D341Med (cell line): ENCODE data around the gene ENKD1.

Experiments
- DNase-seq: peaks from one replicate; pipeline ENCODE4 v3.0.0; 2012; ENCODE audit warnings: low spot score

ENKD1 gene

GRCh38 chr16:67649494-67649931 lies 17.0 kb downstream of the ENKD1 start:
- no peak for DNase-seq

DNA sequence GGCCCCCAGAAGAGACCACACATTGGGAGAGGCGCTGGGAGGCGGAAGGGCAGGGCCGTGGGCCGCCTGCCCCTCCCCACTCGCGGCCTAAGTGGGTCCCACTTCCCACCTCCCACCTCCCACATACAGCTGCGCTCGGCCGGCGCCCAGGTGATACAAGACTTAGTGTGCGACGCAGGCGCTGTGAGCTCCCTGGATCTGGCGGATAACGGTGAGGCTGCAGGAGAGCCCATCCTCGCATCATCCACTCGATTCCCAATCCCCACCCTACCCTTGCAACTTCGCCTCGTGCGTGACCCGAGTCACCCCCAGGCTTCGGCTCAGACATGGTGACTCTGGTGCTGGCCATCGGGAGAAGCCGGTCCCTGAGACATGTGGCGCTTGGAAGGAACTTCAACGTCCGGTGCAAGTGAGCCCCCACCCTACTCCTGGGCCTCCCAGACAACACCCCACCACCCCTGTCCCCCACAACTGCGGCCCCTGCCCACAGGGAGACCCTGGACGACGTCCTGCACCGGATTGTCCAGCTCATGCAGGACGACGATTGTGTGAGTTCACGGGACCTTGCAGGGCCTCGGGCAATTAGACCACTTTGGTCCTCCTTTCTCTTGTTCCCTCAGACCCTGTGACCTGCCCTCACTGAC lies 17.7 kb downstream of the ENKD1 start:
- DNase-seq = no peak

DNA sequence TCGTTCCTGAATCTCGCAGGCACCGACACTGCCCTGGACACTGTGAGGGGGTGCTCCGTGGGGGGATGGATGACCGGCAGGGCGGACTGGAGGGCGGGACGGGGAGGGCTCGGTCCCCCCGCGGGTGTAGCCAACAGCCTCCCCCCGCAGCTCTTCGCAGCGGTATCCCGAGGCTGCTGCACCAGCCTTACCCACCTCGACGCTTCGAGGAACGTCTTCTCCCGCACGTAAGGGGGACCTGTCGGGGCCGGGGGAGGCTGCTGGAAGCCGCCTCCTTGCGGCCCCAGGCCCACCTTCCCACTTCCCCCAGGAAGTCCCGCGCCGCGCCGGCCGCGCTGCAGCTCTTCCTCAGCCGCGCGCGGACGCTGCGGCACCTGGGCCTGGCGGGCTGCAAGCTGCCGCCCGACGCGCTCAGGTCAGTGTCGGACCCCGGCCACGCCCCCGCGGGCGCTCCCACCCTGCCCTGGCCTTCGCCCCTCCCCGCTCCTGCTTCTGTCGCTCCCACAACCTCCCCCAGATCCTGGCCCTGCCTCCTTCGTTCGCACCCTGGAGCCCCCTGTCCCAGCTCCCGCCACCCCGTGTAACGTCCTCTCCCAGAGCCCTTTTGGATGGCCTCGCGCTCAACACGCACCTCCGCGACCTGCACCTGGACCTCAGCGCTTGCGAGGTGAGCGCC lies 18.3 kb downstream of the ENKD1 start:
- no peak for DNase-seq

DNA sequence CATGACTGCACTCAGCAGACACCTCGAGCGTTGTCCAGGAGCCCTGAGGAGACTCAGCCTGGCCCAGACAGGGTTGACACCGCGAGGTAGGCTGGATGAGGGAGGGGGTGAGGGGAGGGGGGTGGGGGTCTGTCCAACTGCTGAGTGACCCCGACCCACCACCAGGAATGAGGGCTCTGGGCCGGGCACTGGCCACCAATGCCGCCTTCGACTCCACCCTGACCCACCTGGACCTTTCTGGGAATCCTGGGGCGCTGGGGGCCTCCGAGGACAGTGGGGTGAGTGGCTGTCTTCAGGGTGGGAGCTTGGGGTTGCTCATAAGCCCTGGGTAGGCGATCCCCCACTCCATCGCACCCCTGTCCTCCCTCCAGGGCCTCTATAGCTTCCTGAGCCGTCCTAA lies 18.9 kb downstream of the ENKD1 start:
- DNase-seq = no peak

DNA sequence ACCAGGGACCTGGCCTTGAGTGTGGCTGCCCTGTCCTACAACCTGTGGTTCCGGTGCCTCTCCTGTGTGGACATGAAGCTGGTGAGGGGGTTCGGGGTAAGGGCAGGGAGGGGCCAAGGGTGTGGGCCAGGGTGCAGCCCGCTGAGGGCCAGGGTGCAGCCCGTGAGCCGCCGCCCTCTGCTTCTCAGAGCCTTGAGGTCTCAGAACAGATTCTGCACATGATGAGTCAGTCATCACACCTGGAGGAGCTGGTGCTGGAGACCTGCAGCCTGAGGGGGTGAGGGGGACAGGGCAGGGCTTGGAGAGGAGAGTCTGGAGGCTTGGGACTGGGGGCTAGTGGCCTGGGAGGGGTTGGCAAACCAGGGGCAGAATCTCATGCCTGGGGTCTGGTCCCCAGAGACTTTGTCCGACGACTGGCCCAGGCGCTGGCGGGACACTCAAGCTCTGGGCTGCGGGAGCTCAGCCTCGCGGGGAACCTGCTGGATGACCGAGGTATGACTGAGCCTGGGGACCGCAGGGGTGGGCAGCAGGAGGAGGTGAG lies 19.4 kb downstream of the ENKD1 start:
- no peak for DNase-seq

DNA sequence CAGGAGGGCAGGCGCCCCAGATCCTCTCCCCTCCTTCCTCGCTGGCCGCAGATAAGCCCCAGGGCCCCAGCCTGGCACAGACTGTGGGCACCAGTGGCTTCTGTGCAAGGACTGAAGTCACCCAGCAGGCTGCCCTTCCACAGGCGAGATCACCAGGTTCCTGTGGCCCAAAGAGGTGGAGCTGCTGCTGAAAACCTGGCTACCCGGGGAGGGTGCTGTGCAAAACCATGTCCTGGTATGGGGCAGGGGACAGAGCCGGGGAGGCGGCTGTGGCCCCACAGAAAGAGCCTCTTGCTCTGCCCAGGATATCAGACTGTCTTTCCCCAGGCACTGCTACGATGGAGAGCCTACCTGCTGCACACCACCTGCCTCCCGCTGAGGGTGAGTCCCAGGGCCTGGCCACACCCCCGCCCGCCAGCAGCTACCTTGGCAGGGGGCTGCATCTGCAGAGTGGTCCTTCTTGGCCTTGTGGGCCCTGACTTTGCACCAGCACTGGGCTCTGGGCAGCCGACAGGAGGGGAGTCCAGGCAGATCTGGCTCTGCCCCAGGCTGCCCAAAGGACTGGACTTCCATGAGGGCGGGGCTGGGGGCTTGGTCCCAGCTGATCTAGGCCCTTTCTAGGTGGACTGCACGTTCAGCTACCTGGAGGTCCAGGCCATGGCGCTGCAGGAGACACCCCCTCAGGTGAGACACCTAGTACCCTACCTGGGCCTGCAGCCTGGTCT lies 21.0 kb downstream of the ENKD1 start:
- no peak for DNase-seq

DNA sequence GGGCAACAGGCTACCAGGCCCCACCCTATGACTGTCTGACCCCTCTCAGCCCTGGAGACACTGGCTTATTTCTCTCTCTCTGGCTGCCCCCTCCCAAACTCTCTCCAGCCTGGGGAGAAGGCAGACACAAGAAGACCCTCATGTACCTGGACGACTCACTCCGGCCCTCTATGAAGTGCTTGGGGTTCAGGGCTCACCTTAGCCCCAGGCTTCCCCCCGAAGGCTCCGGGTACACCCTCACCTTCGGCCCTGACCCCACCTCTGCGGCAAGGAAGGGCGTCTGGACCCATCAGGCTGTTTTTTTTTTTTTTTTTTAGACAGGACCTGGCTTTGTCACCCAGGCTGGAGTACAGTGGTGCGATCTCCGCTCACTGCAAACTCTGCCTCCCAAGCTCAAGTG lies 22.5 kb downstream of the ENKD1 start:
- DNase-seq = no peak

- DNase-seq = no peak
These were observed 24.5 kb downstream of the ENKD1 start for GRCh38 chr16:67641779-67642708.

GRCh38 chr16:67637625-67638024 lies 28.9 kb downstream of the ENKD1 start:
- DNase-seq = no peak

DNA sequence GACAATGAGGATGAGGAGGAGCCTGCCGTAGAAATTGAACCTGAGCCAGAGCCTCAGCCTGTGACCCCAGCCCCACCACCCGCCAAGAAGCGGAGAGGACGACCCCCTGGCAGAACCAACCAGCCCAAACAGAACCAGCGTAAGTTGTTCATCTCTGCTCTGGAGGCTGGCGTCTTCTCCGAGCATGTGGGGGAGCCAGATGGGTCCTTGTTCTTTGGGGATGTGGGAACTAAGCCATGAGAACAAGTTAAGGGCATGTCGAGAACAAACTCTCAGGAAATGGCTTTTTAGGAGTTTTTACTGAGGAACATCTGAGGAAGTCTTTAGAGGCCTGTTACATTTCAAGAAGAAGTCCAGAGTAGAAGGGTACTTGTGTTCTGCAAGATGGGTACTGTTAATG lies 29.8 kb downstream of the ENKD1 start:
- no peak for DNase-seq

GRCh38 chr16:67632415-67633172 lies 34.0 kb downstream of the ENKD1 start:
- DNase-seq = no peak

GRCh38 chr16:67628216-67628615 lies 38.3 kb downstream of the ENKD1 start:
- DNase-seq = no peak

DNA sequence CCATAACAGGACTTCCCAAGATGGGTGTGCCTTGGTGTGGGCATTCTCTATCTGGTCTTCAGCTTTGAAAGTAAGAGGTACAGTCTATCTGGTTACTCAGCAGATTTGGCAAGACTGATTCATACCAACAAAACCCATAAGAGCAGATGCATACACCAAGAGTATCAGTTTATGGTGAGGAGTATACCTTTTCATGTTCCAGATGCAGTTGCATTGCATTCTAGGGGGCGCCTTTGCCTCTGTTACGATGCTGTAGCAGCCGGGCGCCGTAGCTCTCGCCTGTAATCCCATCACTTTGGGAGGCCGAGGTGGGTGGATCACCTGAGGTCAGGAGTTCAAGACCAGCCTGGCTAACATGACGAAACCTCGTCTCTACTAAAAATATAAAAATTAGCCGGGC lies 52.7 kb downstream of the ENKD1 start:
- no peak for DNase-seq
